WI38 (cell line): ENCODE data around the gene SCRG1.

Experiments
- H3K4me3 ChIP-seq: 2 replicates; pipeline ENCODE4 v1.5.1; 2011; ENCODE audit warnings: low read depth, mild to moderate bottlenecking, control low read depth, low read length
- TF ChIP-seq, protein P1 (sequence below): IDR thresholded peaks from 2 replicates; pipeline ENCODE4 v1.5.1; 2012; ENCODE audit warnings: low read depth, mild to moderate bottlenecking, control low read depth, low read length

The SCRG1 gene

DNA sequence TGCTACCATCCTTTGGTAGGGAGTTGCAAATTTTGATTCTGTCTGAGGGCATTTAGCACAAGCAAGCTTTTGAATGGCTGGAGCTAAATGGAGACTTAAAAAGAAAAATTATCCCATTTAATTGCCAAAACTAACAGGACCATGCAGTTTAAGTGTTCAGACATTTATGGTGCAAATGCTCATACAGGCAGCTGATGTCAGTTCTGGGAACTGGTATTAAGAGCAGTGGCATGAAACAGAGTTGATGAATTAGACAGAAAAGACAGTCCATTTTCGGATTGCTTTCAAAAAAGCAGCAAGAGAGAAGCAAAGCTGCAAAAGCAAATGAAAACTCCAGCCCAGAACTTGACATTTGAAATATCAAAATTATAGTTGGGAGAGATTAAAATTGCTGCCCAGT is 1.3 kb downstream of the SCRG1 start:
- TF ChIP-seq, protein P1, sequence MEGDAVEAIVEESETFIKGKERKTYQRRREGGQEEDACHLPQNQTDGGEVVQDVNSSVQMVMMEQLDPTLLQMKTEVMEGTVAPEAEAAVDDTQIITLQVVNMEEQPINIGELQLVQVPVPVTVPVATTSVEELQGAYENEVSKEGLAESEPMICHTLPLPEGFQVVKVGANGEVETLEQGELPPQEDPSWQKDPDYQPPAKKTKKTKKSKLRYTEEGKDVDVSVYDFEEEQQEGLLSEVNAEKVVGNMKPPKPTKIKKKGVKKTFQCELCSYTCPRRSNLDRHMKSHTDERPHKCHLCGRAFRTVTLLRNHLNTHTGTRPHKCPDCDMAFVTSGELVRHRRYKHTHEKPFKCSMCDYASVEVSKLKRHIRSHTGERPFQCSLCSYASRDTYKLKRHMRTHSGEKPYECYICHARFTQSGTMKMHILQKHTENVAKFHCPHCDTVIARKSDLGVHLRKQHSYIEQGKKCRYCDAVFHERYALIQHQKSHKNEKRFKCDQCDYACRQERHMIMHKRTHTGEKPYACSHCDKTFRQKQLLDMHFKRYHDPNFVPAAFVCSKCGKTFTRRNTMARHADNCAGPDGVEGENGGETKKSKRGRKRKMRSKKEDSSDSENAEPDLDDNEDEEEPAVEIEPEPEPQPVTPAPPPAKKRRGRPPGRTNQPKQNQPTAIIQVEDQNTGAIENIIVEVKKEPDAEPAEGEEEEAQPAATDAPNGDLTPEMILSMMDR = no peak

DNA sequence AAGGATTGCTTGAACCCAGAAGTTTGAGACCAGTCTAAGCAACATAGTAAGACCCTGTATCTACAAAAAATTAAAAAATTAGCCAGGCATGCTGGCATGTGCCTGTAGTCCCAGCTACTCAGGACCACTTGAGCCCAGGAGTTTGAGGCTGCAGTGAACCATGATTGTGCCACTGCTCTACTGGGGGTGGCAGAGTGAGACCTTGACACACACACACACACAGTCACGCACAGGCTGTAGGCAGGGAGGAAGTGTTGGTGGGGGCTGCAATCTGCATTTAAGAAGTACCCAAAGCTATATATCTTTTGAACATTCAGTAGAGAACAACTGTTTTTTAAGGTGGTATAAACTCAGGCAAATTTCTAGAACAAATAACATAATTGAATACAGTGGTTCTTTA is 7.2 kb downstream of the SCRG1 start:
- TF ChIP-seq, protein P1 = no peak

More for the DNA sequence above, 1.3 kb downstream of the SCRG1 start:
- H3K4me3 ChIP-seq = no peak overlapping the region

DNA sequence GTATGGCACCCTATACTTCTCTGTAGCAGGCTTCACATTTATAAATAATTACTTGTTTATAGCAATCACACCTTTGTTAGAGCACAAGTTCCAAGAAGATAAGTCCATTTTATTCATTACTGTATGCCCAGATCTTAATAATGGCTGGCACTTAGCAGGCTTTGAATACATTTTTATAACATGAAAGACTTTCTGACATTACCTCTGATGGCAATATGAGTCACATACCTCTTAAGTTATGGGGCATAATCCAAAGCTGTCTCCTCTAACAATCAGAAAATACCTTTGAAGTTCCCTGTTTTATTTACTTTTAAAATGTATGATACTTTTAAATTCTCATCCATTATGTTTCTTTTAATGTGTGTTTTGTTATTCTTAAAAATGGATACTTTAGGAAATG is 12.2 kb downstream of the SCRG1 start:
- H3K4me3 ChIP-seq = no peak overlapping the region
- TF ChIP-seq, protein P1 = no peak

More for the DNA sequence above, 7.2 kb downstream of the SCRG1 start:
- H3K4me3 ChIP-seq = no peak overlapping the region

DNA sequence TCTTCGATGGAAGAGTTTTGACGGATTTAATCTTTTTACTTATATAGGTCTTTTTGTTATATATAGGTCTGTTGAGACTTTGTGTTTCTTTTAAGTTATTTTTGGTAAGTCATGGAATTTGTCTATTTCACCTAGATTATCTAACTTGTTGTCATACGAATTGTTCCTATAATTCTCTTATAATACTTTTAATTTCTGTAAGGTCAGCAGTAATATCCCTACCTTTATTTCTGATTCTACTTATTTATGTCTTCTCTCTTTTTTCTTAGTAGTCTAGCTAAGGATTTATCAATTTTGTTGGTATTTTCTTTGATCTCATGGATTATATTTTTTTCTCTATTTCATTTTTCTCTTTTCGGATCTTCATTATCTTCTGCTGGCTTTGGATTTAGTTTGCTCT is 16.6 kb downstream of the SCRG1 start:
- TF ChIP-seq, protein P1 = no peak
- no peak overlapping the region for H3K4me3 ChIP-seq

DNA sequence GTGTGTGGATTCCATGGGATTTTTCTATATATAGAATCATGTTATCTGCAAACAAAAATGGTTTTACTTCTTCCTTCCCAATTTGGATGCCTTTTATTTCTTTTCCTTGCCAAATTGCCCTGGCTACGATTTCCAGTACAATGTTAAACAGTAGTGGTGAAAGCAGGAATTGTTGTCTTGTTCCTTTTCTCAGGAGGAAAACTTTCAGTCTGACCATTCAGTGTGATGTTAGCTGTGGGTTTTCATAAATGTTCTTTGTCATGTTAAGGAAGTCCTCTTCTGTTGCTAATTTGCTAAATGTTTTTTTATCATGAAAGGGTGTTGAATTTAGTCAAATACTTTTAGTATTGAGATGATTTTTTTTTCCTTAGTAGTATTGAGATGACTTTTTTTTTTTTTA is 17.3 kb downstream of the SCRG1 start:
- TF ChIP-seq, protein P1 = no peak
- H3K4me3 ChIP-seq = no peak overlapping the region

DNA sequence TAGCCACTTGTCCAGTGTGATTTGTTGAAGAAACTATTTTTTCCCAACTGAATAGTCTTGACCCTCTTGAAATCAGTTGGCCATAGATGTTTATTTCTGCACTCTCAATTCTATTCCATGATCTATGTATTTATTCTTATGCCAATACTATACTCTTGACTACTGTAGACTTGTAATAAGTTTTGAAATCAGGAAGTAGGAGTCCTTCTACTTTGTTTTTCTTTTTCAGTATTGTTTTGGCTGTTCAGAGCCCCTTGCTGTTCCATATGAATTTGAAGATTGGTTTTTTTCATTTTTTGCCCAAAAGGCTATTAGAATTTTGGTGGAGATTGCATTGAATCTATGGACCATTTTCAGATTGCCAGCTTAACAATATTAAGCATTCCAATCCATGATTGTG is 17.9 kb downstream of the SCRG1 start:
- no peak overlapping the region for H3K4me3 ChIP-seq
- TF ChIP-seq, protein P1 = no peak

DNA sequence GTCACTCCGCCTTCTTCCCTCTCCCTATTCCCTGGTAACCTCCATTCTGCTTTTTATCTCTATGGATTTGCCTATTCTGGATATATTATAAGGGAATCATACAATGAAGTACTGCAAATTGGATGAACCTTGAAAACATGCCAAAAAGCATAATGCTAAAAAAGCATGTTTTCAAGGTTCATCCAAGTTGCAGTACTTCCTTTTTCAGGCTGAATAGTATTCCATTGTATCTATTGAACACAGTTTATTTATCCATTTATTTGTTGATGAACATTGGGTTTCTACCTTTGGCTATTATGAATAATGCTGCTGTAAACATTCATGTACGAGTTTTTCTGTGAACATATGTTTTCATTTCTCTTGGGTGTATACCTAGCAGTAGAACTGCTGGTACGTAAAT is 19.0 kb downstream of the SCRG1 start:
- TF ChIP-seq, protein P1 = no peak

More for the DNA sequence above, 19.0 kb downstream of the SCRG1 start:
- no peak overlapping the region for H3K4me3 ChIP-seq
